Stimulated activated CD4-positive, alpha-beta T cell treated with anti-CD3 and anti-CD28 coated beads, Interleukin-15, amount 100 ng/mL, for 24 hours (primary cell): ENCODE results near the gene HSPA1L.

Experiments
- DNase-seq: peaks from one replicate; pipeline ENCODE4 v3.0.0-alpha.2; 2020

HSPA1L gene

GRCh38 chr6:31762878-31763618, 52.0 kb downstream of the HSPA1L start:
- DNase-seq = no peak

- DNase-seq = no peak
Observed at GRCh38 chr6:31762356-31762755, 52.7 kb downstream of the HSPA1L start, which contains the start of gene SAPCD1. TSS of gene SAPCD1 (plus strand) at chr6:31762656. CDS start at chr6:31763055, 399 bp downstream.

GRCh38 chr6:31761343-31761742, 53.7 kb downstream of the HSPA1L start:
- DNase-seq = no peak

GRCh38 chr6:31760790-31761189, 54.3 kb downstream of the HSPA1L start:
- DNase-seq = no peak
